ELF-1 (cell line): ENCODE data around the gene ANKRD29.
"Not testable (repeated sequence)": the region's sequence is repeated elsewhere in the genome, so short reads cannot be mapped to it uniquely, and the experiment has no call there.

Experiments
- DNase-seq: peaks from one replicate; pipeline ENCODE4 v3.0.0-alpha.2; 2016; ENCODE audit warnings: low read depth, low spot score

ANKRD29 gene

GRCh38 chr18:23563377-23564043 lies 99.2 kb downstream of the ANKRD29 start:
- no peak for DNase-seq

- no peak for DNase-seq
These were observed 102.5 kb downstream of the ANKRD29 start for GRCh38 chr18:23560186-23560585.

GRCh38 chr18:23557511-23557910 lies 105.2 kb downstream of the ANKRD29 start:
- DNase-seq, result not testable (repeated sequence)

GRCh38 chr18:23556145-23556780 lies 106.4 kb downstream of the ANKRD29 start:
- no peak for DNase-seq

GRCh38 chr18:23553887-23554286 lies 108.8 kb downstream of the ANKRD29 start:
- no peak for DNase-seq

- no peak for DNase-seq
These were observed 110.2 kb downstream of the ANKRD29 start for GRCh38 chr18:23552505-23552904.

- DNase-seq, result no peak
These were observed 110.7 kb downstream of the ANKRD29 start for GRCh38 chr18:23551978-23552377.

GRCh38 chr18:23550898-23551297 lies 111.8 kb downstream of the ANKRD29 start:
- DNase-seq, result no peak
